ENCODE results near the gene ZNF177.
"Not testable (repeated sequence)": the region's sequence is repeated elsewhere in the genome, so short reads cannot be mapped to it uniquely, and the experiment has no call there.

Gene ZNF177

DNA sequence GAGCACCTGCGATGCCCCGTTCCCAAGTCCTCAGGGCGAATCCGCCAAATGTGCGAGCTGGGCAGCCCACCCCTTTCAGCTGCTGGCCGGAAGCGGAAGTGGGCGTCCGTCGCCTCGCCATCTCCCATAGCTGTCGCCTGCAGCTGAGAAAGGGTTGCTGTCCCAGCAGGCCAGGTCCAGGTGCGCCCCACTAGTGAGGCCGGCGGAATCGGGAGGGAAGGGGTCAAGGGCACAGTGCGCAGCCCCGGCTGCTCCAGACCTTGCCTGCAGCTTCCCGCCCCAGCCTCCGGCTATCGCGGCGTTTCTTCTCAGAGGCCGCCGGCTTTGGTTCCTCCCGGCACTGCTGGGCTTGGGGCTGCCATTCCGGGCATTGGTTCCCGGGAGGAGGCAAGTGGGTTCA is at the start of gene ZNF177:
ZNF177 (plus strand) TSS at position 109 of the 400 bp plus-strand sequence. CDS start 15,299 bp downstream, outside the sequence.
- TF ChIP-seq, protein P1, sequence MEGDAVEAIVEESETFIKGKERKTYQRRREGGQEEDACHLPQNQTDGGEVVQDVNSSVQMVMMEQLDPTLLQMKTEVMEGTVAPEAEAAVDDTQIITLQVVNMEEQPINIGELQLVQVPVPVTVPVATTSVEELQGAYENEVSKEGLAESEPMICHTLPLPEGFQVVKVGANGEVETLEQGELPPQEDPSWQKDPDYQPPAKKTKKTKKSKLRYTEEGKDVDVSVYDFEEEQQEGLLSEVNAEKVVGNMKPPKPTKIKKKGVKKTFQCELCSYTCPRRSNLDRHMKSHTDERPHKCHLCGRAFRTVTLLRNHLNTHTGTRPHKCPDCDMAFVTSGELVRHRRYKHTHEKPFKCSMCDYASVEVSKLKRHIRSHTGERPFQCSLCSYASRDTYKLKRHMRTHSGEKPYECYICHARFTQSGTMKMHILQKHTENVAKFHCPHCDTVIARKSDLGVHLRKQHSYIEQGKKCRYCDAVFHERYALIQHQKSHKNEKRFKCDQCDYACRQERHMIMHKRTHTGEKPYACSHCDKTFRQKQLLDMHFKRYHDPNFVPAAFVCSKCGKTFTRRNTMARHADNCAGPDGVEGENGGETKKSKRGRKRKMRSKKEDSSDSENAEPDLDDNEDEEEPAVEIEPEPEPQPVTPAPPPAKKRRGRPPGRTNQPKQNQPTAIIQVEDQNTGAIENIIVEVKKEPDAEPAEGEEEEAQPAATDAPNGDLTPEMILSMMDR (IDR thresholded peaks at IDR 0.05; ENCODE audit: control insufficient read depth, insufficient read depth, low read depth, low read length, missing control alignments), result no peak
- no peak for DNase-seq (ENCODE audit: low read depth)
- H3K4me3 ChIP-seq (ENCODE audit: control insufficient read depth, low read depth, low read length), result peak within 1 kb of the TSS; percentile 44

DNA sequence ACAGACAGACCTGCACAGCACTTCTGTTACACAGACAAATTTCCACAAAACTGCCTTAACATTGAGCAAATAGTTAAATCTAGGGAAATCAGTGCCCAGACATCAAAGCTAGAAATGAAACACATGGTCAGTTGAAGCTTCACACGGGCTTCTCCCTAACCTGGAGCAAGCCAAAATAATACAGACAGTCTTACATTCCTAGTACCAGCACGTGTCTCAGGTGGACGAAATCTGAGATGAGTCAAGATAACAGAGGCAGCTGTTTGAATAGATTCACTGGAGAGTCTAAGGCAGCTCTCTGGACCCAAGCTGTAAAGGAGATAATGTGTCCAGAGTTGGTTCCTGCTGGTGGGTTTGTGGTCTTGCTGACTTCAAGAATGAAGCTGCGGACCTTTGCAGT is 49.1 kb upstream of the ZNF177 start:
- no peak overlapping the region for H3K4me3 ChIP-seq (ENCODE audit: control insufficient read depth, low read depth, low read length)
- TF ChIP-seq, protein P1 (IDR thresholded peaks at IDR 0.05; ENCODE audit: control insufficient read depth, insufficient read depth, low read depth, low read length, missing control alignments), result no peak
- DNase-seq (ENCODE audit: low read depth), result no peak

DNA sequence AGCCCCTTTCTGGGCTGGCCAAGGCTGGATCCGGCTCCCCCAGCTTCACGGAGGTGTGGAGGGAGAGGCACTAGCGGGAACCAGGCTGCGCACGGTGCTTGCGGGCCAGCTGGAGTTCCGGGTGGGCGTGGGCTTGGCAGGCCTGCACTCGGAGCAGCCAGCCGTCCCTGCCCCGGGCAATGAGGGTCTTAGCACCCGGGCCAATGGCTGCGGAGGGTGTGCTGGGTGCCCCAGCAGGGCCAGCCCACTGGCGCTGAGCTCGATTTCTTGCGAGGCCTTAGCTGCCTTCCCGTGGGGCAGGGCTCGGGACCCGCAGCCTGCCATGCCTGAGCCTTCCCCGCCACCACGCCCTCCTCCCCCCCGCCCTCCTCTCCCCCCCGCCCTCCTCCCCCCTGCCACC is 41.5 kb upstream of the ZNF177 start:
- no peak for DNase-seq (ENCODE audit: low read depth)
- TF ChIP-seq, protein P1 (IDR thresholded peaks at IDR 0.05; ENCODE audit: control insufficient read depth, insufficient read depth, low read depth, low read length, missing control alignments), result no peak
- H3K4me3 ChIP-seq (ENCODE audit: control insufficient read depth, low read depth, low read length), result no peak overlapping the region

DNA sequence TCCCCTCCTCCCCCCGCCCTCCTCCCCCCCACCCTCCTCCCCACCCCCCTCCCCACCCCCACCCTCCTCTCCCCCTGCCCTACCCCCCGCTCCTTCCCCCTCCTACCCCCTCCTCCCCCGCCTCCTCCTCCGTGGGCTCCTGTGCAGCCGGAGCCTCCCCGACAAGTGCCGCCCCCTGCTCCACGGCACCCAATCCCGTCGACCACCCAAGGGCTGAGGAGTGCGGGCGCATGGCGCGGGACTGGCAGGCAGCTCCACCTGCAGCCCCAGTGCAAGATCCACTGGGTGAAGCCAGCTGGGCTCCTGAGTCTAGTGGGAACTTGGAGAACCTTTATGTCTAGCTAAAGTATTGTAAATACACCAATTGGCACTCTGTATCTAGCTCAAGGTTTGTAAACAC is 41.1 kb upstream of the ZNF177 start:
- DNase-seq (ENCODE audit: low read depth); H3K4me3 ChIP-seq (ENCODE audit: control insufficient read depth, low read depth, low read length): not testable (repeated sequence)

DNA sequence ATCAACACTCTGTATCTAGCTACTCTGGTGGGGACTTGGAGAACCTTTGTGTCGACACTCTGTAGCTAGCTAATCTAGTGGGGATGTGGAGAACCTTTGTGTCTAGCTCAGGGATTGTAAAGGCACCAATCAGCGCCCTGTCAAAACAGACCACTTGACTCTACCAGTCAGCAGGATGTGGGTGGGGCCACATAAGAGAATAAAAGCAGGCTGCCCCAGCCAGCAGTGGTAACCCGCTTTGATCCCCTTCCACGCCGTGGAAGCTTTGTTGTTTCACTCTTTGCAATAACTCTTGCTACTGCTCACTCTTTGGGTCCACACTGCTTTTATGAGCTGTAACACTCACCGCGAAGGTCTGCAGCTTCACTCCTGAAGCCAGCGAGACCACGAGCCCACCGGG is 40.6 kb upstream of the ZNF177 start:
- DNase-seq (ENCODE audit: low read depth); H3K4me3 ChIP-seq (ENCODE audit: control insufficient read depth, low read depth, low read length): not testable (repeated sequence)

DNA sequence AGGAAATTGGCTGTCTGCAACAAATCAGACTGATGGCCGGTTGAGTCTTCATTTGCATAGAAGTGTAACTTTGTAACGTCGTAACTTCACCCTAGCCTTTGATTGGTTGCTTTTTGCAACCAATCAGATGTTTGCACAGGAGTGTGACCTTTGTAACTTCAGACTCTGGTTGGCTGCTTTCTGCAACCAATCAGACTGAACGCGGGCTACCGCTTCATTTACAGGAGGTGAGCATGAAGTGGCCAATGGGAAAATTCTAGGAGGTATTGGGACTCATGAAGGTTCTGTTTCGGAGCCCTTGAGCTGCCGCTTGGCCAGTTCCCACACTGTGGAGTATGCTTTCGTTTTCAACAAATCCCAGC is 39.3 kb upstream of the ZNF177 start:
- peak overlapping the region; percentile 98 for H3K4me3 ChIP-seq (ENCODE audit: control insufficient read depth, low read depth, low read length)
- DNase-seq (ENCODE audit: low read depth), result peak; percentile 51
- TF ChIP-seq, protein P1 (IDR thresholded peaks at IDR 0.05; ENCODE audit: control insufficient read depth, insufficient read depth, low read depth, low read length, missing control alignments), result no peak

DNA sequence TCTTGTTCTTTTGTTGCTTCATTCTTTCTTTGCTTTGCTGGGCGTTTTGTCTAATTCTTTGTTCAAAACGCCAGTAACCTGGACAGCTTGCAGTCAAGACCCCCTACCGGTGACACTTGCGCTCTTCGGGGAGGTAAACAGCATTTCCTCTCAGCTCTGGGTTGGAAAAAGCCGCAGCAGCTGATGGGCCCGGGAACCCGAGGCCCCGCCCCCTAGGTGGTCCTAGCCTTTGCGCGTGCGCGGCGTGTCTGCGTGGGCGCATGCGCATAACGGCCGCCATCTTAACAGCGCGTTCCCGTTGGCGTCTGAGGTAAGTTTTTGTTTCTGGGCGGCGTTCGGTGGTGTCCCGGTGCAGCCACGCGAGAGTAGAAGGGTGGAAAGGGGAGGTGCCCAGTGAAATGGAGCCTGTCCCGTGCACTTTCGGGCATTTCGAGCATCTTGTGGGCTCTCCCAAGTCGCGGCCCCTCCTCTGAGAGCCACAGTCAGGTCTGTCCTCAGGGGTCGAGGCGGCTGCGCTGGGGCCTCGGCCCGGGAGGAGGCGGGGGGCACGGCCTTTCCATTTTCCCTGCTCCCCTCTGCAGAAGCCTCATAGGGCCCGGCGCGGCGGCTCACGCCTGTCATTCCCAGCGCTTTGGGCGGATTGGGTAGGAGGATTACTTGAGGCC is 38.8 kb upstream of the ZNF177 start, which contains the start of gene ZNF559:
ZNF559 (plus strand) TSS at position 261 of the 665 bp plus-strand sequence. CDS start 14,371 bp downstream, outside the sequence.
- peak; percentile 67 for DNase-seq (ENCODE audit: low read depth)
- TF ChIP-seq, protein P1 (IDR thresholded peaks at IDR 0.05; ENCODE audit: control insufficient read depth, insufficient read depth, low read depth, low read length, missing control alignments), result peak; percentile 24
- H3K4me3 ChIP-seq (ENCODE audit: control insufficient read depth, low read depth, low read length), result peak within 1 kb of the TSS; percentile 98

DNA sequence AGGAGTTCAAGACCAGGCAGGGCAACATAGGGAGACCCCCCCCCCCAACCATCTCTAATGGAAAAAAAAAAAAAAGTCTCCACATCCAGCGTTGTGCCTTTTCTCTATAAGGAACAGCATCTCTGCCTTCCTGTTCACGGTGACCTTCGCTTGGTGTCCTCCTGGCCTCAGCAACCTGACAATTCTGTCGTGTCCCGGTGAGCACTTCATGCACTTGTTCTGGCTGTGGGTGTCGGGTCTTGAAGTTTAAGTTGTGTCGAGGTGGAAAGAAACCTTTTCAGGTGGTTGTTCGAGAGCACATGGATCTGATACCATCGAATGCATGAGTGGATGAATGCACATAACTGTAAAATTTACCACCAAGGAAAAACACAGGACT is 38.2 kb upstream of the ZNF177 start:
- no peak for DNase-seq (ENCODE audit: low read depth)
- TF ChIP-seq, protein P1 (IDR thresholded peaks at IDR 0.05; ENCODE audit: control insufficient read depth, insufficient read depth, low read depth, low read length, missing control alignments), result no peak
- H3K4me3 ChIP-seq (ENCODE audit: control insufficient read depth, low read depth, low read length), result peak overlapping the region; percentile 98
